AG09319 (cell line): ENCODE results near the gene KAZALD1.

ENCODE experiments used
- DNase-seq: peaks from one replicate; pipeline ENCODE4 v3.0.0-alpha.2; 2010; ENCODE audit warnings: low read depth; ENCODE audit errors: extremely low read depth
- CTCF ChIP-seq: IDR thresholded peaks from 2 replicates; pipeline ENCODE4 v1.5.1; 2011; ENCODE audit warnings: low read depth, mild to moderate bottlenecking, inconsistent platforms, low read length, moderate library complexity

Gene KAZALD1

GRCh38 chr10:101113890-101114403 lies 52.2 kb downstream of the KAZALD1 start:
- TF ChIP-seq CTCF: no peak
- DNase-seq: no peak

GRCh38 chr10:101114646-101115045 lies 52.9 kb downstream of the KAZALD1 start:
- TF ChIP-seq CTCF: no peak
- no peak for DNase-seq
